Glomerular visceral epithelial cell (primary cell): Measurements from ENCODE around the gene PSMB5.

Source experiments
- DNase-seq: peaks from one replicate; pipeline ENCODE4 v3.0.0-alpha.2; 2016; ENCODE audit errors: extremely low spot score

The PSMB5 gene

GRCh38 chr14:22991852-22992251 is 42.8 kb downstream of the PSMB5 start:
- DNase-seq, result no peak

- no peak for DNase-seq
Measured at GRCh38 chr14:22987291-22987690, 47.4 kb downstream of the PSMB5 start.

- peak; percentile 84 for DNase-seq
Measured at GRCh38 chr14:22986508-22987054, 48.1 kb downstream of the PSMB5 start.

GRCh38 chr14:22985894-22986507 is 48.7 kb downstream of the PSMB5 start:
- DNase-seq, result no peak

- DNase-seq, result no peak
Measured at GRCh38 chr14:22984959-22985658, 49.6 kb downstream of the PSMB5 start.

- DNase-seq, result peak; percentile 95
Measured at GRCh38 chr14:22982477-22983245, 52.0 kb downstream of the PSMB5 start, which contains the start of gene AJUBA. AJUBA (minus strand) TSS chr14:22982551; CDS start chr14:22982266, 285 bp downstream.

- DNase-seq, result no peak
Measured at GRCh38 chr14:22981876-22982476, 52.7 kb downstream of the PSMB5 start.

- no peak for DNase-seq
Measured at GRCh38 chr14:22981090-22981875, 53.4 kb downstream of the PSMB5 start.

GRCh38 chr14:22980672-22981089 is 54.0 kb downstream of the PSMB5 start:
- DNase-seq, result peak; percentile 87

GRCh38 chr14:22979748-22980392 is 54.8 kb downstream of the PSMB5 start:
- peak; percentile 72 for DNase-seq

GRCh38 chr14:22978981-22979671 is 55.6 kb downstream of the PSMB5 start:
- DNase-seq, result peak; percentile 34

GRCh38 chr14:22978487-22978837 is 56.2 kb downstream of the PSMB5 start:
- no peak for DNase-seq

- DNase-seq, result peak; percentile 98
Measured at GRCh38 chr14:22977684-22978486, 56.8 kb downstream of the PSMB5 start.

- DNase-seq, result no peak
Measured at GRCh38 chr14:22977434-22977683, 57.3 kb downstream of the PSMB5 start.

- peak; percentile 84 for DNase-seq
Measured at GRCh38 chr14:22976620-22977433, 57.9 kb downstream of the PSMB5 start.
